GM23338 (cell line): ENCODE data around the gene CHPF.

ENCODE experiments used
- ETS1 ChIP-seq: IDR thresholded peaks from 2 replicates; pipeline ENCODE4 v1.6.1; 2016; ENCODE audit warnings: antibody characterized with exemption
- EZH2 ChIP-seq: fragments of 200-600 bp; sonication (generic); IDR thresholded peaks from one replicate; pipeline ENCODE4 v1.8.0; 2017; ENCODE audit warnings: antibody characterized with exemption, mild to moderate bottlenecking, low read depth; ENCODE audit not compliant: unreplicated experiment
- EZH2phosphoT487 ChIP-seq: fragments of 200-600 bp; sonication (generic); IDR thresholded peaks from one replicate; pipeline ENCODE4 v1.8.1; 2018; ENCODE audit warnings: antibody characterized with exemption; ENCODE audit not compliant: unreplicated experiment
- JUNB ChIP-seq: IDR thresholded peaks from one replicate; pipeline ENCODE4 v1.6.1; 2016; ENCODE audit warnings: antibody characterized with exemption; ENCODE audit not compliant: unreplicated experiment
- POLR2AphosphoS5 ChIP-seq: IDR thresholded peaks from 2 replicates; pipeline ENCODE4 v1.6.1; 2016; ENCODE audit warnings: antibody characterized with exemption, low read depth
- REST ChIP-seq: IDR thresholded peaks from one replicate; pipeline ENCODE4 v1.6.1; 2018; ENCODE audit warnings: antibody characterized with exemption; ENCODE audit not compliant: unreplicated experiment
- STAT1 ChIP-seq: IDR thresholded peaks from one replicate; pipeline ENCODE4 v1.6.1; 2016; ENCODE audit warnings: antibody characterized with exemption; ENCODE audit not compliant: unreplicated experiment
- ZNF114 ChIP-seq: fragments of 250-450 bp; sonication (Bioruptor Pico); IDR thresholded peaks from 2 replicates; pipeline ENCODE4 v1.5.0; 2020; ENCODE audit warnings: mild to moderate bottlenecking, moderate library complexity
- TF ChIP-seq, protein P1 (sequence below), 2 experiments: fragments of 200-600 bp in 1 of 2; sonication (generic) in 1 of 2; conservative IDR thresholded peaks; 2 replicates each; pipeline versions ENCODE4 v1.5.1 to v1.6.1; 2016 to 2017; ENCODE audit warnings: antibody characterized with exemption in 2 of 2, low read depth in 2 of 2, mild to moderate bottlenecking in 2 of 2, moderate library complexity in 1 of 2

DNA sequence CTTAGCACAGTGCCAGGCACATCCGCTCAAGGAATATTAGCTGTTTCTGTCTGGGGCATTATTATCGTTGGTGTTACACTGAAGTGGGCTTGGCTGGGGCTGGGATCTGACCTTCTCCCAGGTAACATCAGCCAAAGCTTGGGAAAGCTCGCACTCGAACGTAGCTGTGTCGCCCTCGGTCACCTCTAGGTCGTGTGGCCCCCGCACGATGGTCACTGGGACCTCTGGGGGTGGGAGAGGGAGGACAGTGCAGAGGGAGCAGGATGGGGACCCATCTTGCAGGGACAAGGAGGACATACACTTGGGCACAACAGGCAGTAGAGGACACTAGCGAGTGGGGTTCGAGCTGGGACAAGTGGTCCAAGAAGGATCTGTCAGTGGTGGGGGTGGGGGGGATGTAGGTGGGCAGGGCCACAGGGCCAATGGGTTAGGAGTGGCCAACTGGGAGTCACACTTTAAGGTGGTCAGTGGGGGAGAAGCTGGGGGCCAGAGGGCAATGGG is 9.9 kb upstream of the CHPF start:
- TF ChIP-seq, protein P1, sequence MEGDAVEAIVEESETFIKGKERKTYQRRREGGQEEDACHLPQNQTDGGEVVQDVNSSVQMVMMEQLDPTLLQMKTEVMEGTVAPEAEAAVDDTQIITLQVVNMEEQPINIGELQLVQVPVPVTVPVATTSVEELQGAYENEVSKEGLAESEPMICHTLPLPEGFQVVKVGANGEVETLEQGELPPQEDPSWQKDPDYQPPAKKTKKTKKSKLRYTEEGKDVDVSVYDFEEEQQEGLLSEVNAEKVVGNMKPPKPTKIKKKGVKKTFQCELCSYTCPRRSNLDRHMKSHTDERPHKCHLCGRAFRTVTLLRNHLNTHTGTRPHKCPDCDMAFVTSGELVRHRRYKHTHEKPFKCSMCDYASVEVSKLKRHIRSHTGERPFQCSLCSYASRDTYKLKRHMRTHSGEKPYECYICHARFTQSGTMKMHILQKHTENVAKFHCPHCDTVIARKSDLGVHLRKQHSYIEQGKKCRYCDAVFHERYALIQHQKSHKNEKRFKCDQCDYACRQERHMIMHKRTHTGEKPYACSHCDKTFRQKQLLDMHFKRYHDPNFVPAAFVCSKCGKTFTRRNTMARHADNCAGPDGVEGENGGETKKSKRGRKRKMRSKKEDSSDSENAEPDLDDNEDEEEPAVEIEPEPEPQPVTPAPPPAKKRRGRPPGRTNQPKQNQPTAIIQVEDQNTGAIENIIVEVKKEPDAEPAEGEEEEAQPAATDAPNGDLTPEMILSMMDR (conservative IDR thresholded peaks at IDR 0.05; ENCODE audit: low read depth in 2 of 2): peak in 1 of 2 experiments; percentile 32; a peak in 2 of 4 replicates
- no peak for TF ChIP-seq STAT1
- no peak for TF ChIP-seq EZH2
- TF ChIP-seq POLR2AphosphoS5: 0 out of 2 replicates have a peak, but pooled peaks have one; percentile 13
- TF ChIP-seq EZH2phosphoT487: no peak
- no peak for TF ChIP-seq REST
- no peak for TF ChIP-seq ETS1
- TF ChIP-seq JUNB: no peak
- no peak for TF ChIP-seq ZNF114 (CRISPR knock-in tag)
